ENCODE measurements around the gene DAPK2.

Gene DAPK2

DNA sequence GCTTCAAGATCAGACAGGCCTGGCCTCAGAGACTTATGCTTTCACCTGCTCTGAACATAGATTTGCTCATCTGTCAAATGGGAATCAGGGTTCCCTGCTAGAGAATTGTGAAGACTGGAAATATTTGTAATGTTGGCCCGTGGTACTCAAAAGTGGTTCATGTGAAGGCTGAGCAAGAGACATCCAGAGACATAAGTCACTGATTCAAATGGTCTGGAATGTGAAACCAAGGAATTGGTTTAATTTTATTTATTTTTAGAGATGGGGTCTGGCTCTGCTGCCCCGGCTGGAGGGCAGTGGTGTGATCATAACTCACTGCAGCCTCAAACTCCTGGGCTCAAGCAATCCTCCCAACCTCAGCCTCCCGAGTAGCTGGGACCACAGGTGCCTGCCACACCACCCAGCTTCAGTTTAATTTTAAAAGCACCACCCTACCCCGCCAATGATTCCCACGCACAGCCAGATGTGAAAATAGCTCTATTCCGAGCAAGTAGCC lies 60.1 kb downstream of the DAPK2 start:
- TF ChIP-seq SIN3A (IDR thresholded peaks at IDR 0.05; ENCODE audit: borderline replicate concordance, insufficient read depth, low read length) (no peak), TAF1 (IDR thresholded peaks at IDR 0.05; ENCODE audit: borderline replicate concordance, insufficient read depth, low read length) (no peak), FOXP2 (optimal IDR thresholded peaks at IDR 0.05; ENCODE audit: borderline replicate concordance, extremely low read depth, extremely low read length, insufficient read depth) (no peak), POLR2AphosphoS5 (IDR thresholded peaks at IDR 0.05; ENCODE audit: low read depth, low read length) (no peak)
- TF ChIP-seq, protein P1, sequence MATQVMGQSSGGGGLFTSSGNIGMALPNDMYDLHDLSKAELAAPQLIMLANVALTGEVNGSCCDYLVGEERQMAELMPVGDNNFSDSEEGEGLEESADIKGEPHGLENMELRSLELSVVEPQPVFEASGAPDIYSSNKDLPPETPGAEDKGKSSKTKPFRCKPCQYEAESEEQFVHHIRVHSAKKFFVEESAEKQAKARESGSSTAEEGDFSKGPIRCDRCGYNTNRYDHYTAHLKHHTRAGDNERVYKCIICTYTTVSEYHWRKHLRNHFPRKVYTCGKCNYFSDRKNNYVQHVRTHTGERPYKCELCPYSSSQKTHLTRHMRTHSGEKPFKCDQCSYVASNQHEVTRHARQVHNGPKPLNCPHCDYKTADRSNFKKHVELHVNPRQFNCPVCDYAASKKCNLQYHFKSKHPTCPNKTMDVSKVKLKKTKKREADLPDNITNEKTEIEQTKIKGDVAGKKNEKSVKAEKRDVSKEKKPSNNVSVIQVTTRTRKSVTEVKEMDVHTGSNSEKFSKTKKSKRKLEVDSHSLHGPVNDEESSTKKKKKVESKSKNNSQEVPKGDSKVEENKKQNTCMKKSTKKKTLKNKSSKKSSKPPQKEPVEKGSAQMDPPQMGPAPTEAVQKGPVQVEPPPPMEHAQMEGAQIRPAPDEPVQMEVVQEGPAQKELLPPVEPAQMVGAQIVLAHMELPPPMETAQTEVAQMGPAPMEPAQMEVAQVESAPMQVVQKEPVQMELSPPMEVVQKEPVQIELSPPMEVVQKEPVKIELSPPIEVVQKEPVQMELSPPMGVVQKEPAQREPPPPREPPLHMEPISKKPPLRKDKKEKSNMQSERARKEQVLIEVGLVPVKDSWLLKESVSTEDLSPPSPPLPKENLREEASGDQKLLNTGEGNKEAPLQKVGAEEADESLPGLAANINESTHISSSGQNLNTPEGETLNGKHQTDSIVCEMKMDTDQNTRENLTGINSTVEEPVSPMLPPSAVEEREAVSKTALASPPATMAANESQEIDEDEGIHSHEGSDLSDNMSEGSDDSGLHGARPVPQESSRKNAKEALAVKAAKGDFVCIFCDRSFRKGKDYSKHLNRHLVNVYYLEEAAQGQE (IDR thresholded peaks at IDR 0.05; ENCODE audit: insufficient read depth in 1 of 2, low read depth in 2 of 2, low read length in 2 of 2): no peak

DNA sequence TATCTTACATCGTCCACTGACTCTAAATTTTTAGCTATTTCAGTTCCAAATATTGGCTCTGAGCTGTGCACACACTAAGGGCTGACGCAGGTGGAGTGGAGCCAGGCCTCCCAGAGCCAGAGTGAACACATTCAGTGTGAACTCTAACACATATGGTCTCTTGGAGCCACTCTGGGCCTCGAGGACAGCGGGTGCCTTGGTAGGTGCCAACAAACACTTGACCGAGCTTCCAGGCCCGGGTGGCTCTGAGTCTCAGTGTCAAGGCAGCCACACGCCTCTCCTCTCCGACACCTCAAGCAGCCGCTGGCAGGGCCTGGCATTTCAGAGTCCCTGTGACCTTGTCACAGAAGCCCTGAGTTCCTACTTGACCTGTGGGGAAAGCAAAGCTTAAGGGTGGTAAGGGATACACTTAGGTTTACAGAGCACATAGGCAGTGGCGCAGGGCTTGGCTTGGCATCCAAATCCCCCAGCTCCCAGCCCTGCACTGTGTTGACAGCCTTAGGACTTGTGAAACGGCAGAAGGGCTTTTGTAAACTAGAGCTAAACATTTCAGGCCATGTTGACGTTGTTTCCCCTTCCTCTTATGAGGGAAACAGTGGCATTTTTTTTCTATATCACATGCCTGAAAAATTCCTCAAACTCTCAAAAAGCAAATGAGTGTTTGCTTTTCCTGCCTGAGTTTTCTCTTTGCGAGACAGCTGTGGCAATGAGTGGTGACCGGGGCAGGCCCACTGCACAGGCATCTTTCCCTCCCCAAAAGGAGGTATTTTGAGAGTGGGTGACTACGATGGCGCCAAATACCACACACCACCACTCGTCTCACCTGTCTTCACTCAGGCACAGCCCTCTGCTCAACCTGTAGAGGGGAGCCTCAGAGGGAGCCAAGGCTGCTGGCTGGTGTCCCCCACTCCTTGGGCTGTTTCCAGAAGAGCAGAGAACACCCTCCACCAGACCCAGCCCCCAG lies 60.8 kb downstream of the DAPK2 start:
- TF ChIP-seq, protein P1 (IDR thresholded peaks at IDR 0.05; ENCODE audit: insufficient read depth in 1 of 2, low read depth in 2 of 2, low read length in 2 of 2): no peak
- no peak for TF ChIP-seq FOXP2 (optimal IDR thresholded peaks at IDR 0.05; ENCODE audit: borderline replicate concordance, extremely low read depth, extremely low read length, insufficient read depth)
- no peak for TF ChIP-seq POLR2AphosphoS5 (IDR thresholded peaks at IDR 0.05; ENCODE audit: low read depth, low read length)
- no peak for TF ChIP-seq TAF1 (IDR thresholded peaks at IDR 0.05; ENCODE audit: borderline replicate concordance, insufficient read depth, low read length)
- no peak for TF ChIP-seq SIN3A (IDR thresholded peaks at IDR 0.05; ENCODE audit: borderline replicate concordance, insufficient read depth, low read length)

DNA sequence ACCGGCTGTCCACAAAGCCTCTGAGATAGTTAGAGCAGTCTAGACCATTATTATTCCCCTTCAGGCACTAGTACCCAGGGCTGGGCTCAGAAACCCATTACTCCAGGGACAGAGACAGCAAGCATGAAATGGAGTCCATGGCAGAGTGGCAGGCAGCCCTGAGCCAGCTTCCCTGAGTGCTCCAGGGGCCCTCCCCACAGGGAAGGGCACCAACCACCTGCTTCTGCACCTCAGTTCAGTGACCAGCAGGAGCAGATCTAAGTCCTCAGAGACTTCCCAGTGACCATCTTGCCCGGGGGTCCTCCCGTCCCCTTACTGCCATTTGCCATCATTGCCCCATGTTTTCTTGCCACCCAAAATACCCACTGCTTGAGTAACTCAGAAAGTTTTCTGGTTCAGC lies 62.0 kb downstream of the DAPK2 start:
- TF ChIP-seq POLR2AphosphoS5 (IDR thresholded peaks at IDR 0.05; ENCODE audit: low read depth, low read length): no peak
- TF ChIP-seq, protein P1 (IDR thresholded peaks at IDR 0.05; ENCODE audit: insufficient read depth in 1 of 2, low read depth in 2 of 2, low read length in 2 of 2): no peak
- no peak for TF ChIP-seq FOXP2 (optimal IDR thresholded peaks at IDR 0.05; ENCODE audit: borderline replicate concordance, extremely low read depth, extremely low read length, insufficient read depth)
- no peak for TF ChIP-seq TAF1 (IDR thresholded peaks at IDR 0.05; ENCODE audit: borderline replicate concordance, insufficient read depth, low read length)
- no peak for TF ChIP-seq SIN3A (IDR thresholded peaks at IDR 0.05; ENCODE audit: borderline replicate concordance, insufficient read depth, low read length)

DNA sequence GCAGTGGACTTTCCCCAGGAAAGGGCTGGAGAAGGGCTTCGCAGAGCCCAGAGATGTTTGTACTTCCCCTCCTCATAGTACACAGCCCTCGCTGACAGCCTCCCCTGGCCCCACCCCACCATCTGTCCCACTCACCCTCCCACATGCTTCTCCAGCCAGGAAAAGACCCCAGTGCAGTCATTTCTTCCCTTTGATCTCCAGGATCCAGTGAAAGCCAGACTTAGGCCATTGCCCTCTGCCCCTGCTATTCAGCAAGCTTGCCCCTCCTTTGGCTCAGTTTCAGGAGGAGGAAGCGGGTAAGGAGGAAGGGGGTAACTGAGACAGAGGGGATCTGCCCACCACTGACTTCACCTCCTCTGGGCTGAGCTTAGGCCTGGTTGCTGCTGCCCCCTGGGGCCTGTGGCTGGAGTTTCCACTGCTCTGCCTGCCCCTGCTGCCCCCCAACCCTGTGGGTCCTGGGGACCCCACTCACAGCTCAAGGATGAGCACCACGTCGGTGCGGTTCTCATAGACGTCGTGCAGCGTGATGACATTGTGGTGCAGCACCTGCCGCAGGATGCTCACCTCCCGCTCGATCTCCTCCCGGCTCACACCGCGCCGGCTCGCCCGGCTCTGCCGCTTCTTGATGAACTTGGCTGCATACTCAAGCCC lies 63.1 kb downstream of the DAPK2 start:
- TF ChIP-seq, protein P1 (IDR thresholded peaks at IDR 0.05; ENCODE audit: insufficient read depth in 1 of 2, low read depth in 2 of 2, low read length in 2 of 2): no peak
- TF ChIP-seq FOXP2 (optimal IDR thresholded peaks at IDR 0.05; ENCODE audit: borderline replicate concordance, extremely low read depth, extremely low read length, insufficient read depth): no peak
- no peak for TF ChIP-seq SIN3A (IDR thresholded peaks at IDR 0.05; ENCODE audit: borderline replicate concordance, insufficient read depth, low read length)
- no peak for TF ChIP-seq TAF1 (IDR thresholded peaks at IDR 0.05; ENCODE audit: borderline replicate concordance, insufficient read depth, low read length)
- TF ChIP-seq POLR2AphosphoS5 (IDR thresholded peaks at IDR 0.05; ENCODE audit: low read depth, low read length): no peak

Measured in PFSK-1 (cell line).